NCI-H82 (cell line): ENCODE data around the gene NME2.

Source experiments
- DNase-seq: peaks from one replicate; lab custom pipeline; 2025; lab: John Stamatoyannopoulos, UW

Gene NME2

DNA sequence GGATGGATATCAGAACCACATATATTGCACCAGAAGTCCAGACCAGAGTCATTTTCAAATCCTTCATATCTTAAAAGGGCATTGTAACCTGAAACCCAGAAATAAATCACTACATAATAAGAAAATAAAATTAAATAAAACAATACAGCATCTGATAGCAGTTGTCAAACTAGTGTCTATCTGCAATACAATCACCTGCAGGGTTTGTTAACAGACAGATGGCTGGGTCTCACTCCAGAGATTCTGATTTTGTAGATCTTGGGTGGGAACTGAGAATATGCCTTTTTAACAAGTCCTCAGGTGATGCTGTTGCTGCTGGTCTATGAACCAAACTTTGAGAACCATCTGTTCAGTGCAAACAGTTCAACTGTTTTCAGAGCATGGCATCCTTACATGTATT, 37.6 kb downstream of the NME2 start:
- no peak for DNase-seq

DNA sequence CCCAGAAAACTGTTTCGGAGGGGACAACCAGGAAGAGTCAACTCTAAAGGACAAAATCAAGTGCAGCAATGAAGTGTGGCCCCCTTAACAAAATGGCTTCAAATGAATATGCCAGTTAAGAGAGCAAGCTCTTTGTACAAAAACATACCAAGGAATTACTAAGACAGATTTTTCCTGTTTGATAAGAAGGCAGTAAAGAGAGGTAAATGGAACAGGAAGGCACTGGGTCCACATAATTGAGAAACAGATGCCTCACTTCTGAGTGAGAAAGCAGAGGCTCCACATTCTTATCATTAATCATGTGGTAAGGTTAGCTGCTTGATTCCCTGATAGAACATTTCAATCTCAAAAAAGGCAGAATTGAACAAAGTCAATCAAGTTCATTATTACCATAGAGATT, 48.7 kb downstream of the NME2 start:
- DNase-seq = no peak

DNA sequence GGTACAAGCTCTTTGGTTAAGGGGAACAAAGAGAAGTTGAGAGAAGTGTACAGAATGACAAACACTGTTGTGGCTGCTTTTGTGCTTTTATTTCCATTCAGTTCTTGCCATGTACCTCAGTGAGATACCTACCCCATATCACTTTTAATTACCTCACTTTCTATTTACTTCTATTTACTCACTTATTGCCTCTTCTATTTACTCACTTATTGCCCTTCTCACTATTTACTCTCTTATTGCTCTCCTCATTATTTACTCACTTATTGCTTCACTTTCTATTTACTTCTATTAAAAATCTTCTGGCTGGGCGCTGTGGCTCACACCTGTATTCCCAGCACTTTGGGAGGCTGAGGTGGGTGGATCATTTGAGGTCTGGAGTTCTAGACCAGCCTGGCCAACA, 51.7 kb downstream of the NME2 start:
- no peak for DNase-seq

DNA sequence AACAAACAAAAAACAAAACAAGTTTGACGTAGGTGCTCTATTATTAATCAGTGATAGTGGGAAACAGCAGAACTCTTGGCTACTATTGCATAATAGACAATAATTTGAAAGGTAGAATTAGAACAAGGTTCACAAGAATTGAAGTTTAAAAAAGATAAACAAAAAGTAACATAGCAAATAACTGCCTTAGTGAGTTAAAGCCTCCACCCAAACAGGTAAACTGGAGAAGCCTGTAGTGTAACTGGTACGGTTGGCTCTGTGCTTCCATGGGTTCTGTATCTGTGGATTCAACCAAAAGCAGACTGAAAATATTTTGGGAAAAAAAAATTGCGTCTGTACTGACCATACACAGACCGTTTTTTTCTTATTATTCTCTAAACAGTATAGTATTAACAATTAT, 55.1 kb downstream of the NME2 start:
- DNase-seq = no peak
